ENCODE results near the gene SOD2.

The SOD2 gene

GRCh38 chr6:159701413-159701999 lies 8.5 kb upstream of the SOD2 start:
- Histone ChIP-seq H4K20me1 (ENCODE audit: low read depth, low read length) (no peaks in the 10 kb centered on the region), H3K4me3 (ENCODE audit: insufficient read depth, low read length, poor library complexity, severe bottlenecking) (no peak overlapping the region), H3K79me2 (ENCODE audit: insufficient read depth, low read length) (peaks cover 3% of the 10 kb centered on the region; the same call in 1 of the 2 replicates), H3K27ac (ENCODE audit: low read depth, low read length) (no peak overlapping the region), H3K27me3 (ENCODE audit: low read length) (no peaks in the 10 kb centered on the region), H2AFZ (ENCODE audit: low read depth, low read length, severe bottlenecking) (no peak overlapping the region), H3K9me3 (ENCODE audit: insufficient read depth, low read length) (no peaks in the 10 kb centered on the region), H3K9ac (ENCODE audit: low read length) (no peak overlapping the region), H3K9me2 (replicated peaks; ENCODE audit: insufficient read depth, low read length) (no peaks in the 10 kb centered on the region), H3K4me2 (ENCODE audit: low read depth, low read length, poor library complexity, severe bottlenecking) (no peak overlapping the region), H3K36me3 (ENCODE audit: low read length) (no peaks in the 10 kb centered on the region), H3F3A (ENCODE audit: insufficient read depth) (no peaks in the 10 kb centered on the region)
- no peak for TF ChIP-seq EZH2phosphoT487 (conservative IDR thresholded peaks at IDR 0.05; ENCODE audit: low read length)

GRCh38 chr6:159700970-159701369 lies 7.9 kb upstream of the SOD2 start:
- Histone ChIP-seq H4K20me1 (ENCODE audit: low read depth, low read length) (no peaks in the 10 kb centered on the region), H3K9me2 (replicated peaks; ENCODE audit: insufficient read depth, low read length) (no peaks in the 10 kb centered on the region), H3K9ac (ENCODE audit: low read length) (no peak overlapping the region), H3K36me3 (ENCODE audit: low read length) (no peaks in the 10 kb centered on the region), H3K79me2 (ENCODE audit: insufficient read depth, low read length) (peaks cover 3% of the 10 kb centered on the region; the same call in 1 of the 2 replicates), H2AFZ (ENCODE audit: low read depth, low read length, severe bottlenecking) (no peak overlapping the region), H3K27me3 (ENCODE audit: low read length) (no peaks in the 10 kb centered on the region), H3K27ac (ENCODE audit: low read depth, low read length) (no peak overlapping the region), H3K9me3 (ENCODE audit: insufficient read depth, low read length) (no peaks in the 10 kb centered on the region), H3K4me3 (ENCODE audit: insufficient read depth, low read length, poor library complexity, severe bottlenecking) (no peak overlapping the region), H3K4me2 (ENCODE audit: low read depth, low read length, poor library complexity, severe bottlenecking) (no peak overlapping the region), H3F3A (ENCODE audit: insufficient read depth) (no peaks in the 10 kb centered on the region)
- TF ChIP-seq CTCF (IDR thresholded peaks at IDR 0.05; ENCODE audit: insufficient read depth, low read length, poor library complexity, severe bottlenecking) = no peak
- no peak for TF ChIP-seq EZH2phosphoT487 (conservative IDR thresholded peaks at IDR 0.05; ENCODE audit: low read length)

- Histone ChIP-seq H3F3A (ENCODE audit: insufficient read depth) (peaks cover 10% of the 10 kb centered on the region; the same call in 1 of the 2 replicates), H3K4me2 (ENCODE audit: low read depth, low read length, poor library complexity, severe bottlenecking) (no peak overlapping the region), H3K4me3 (ENCODE audit: insufficient read depth, low read length, poor library complexity, severe bottlenecking) (no peak overlapping the region), H3K36me3 (ENCODE audit: low read length) (no peaks in the 10 kb centered on the region), H3K27me3 (ENCODE audit: low read length) (no peaks in the 10 kb centered on the region), H3K9ac (ENCODE audit: low read length) (no peak overlapping the region), H3K79me2 (ENCODE audit: insufficient read depth, low read length) (peaks cover 9% of the 10 kb centered on the region; the same call in 1 of the 2 replicates), H4K20me1 (ENCODE audit: low read depth, low read length) (no peaks in the 10 kb centered on the region), H3K27ac (ENCODE audit: low read depth, low read length) (no peak overlapping the region), H3K9me3 (ENCODE audit: insufficient read depth, low read length) (no peaks in the 10 kb centered on the region), H3K9me2 (replicated peaks; ENCODE audit: insufficient read depth, low read length) (no peaks in the 10 kb centered on the region), H2AFZ (ENCODE audit: low read depth, low read length, severe bottlenecking) (no peak overlapping the region)
- TF ChIP-seq EZH2phosphoT487 (conservative IDR thresholded peaks at IDR 0.05; ENCODE audit: low read length) (no peak), CTCF (IDR thresholded peaks at IDR 0.05; ENCODE audit: insufficient read depth, low read length, poor library complexity, severe bottlenecking) (no peak)
These were observed 2.9 kb upstream of the SOD2 start for GRCh38 chr6:159695984-159696383.

- Histone ChIP-seq H2AFZ (ENCODE audit: low read depth, low read length, severe bottlenecking) (peak overlapping the region; percentile 68), H3K9ac (ENCODE audit: low read length) (peak overlapping the region; percentile 82), H3K27ac (ENCODE audit: low read depth, low read length) (no peak overlapping the region), H3K36me3 (ENCODE audit: low read length) (no peaks in the 10 kb centered on the region), H3K79me2 (ENCODE audit: insufficient read depth, low read length) (peaks cover 6% of the 10 kb centered on the region; the same call in 1 of the 2 replicates), H3K4me2 (ENCODE audit: low read depth, low read length, poor library complexity, severe bottlenecking) (peak overlapping the region; percentile 73), H4K20me1 (ENCODE audit: low read depth, low read length) (no peaks in the 10 kb centered on the region), H3K27me3 (ENCODE audit: low read length) (no peaks in the 10 kb centered on the region), H3K9me3 (ENCODE audit: insufficient read depth, low read length) (no peaks in the 10 kb centered on the region), H3K9me2 (replicated peaks; ENCODE audit: insufficient read depth, low read length) (no peaks in the 10 kb centered on the region), H3F3A (ENCODE audit: insufficient read depth) (peaks cover 10% of the 10 kb centered on the region; the same call in 1 of the 2 replicates), H3K4me3 (ENCODE audit: insufficient read depth, low read length, poor library complexity, severe bottlenecking) (peak overlapping the region; percentile 57)
- TF ChIP-seq EZH2phosphoT487 (conservative IDR thresholded peaks at IDR 0.05; ENCODE audit: low read length) = no peak
- no peak for TF ChIP-seq CTCF (IDR thresholded peaks at IDR 0.05; ENCODE audit: insufficient read depth, low read length, poor library complexity, severe bottlenecking)
These were observed 979 bp upstream of the SOD2 start for GRCh38 chr6:159693894-159694545.
